Suprapubic skin (tissue), 4 donors: ENCODE measurements around the gene PPFIA4.

Experiments used
- CTCF ChIP-seq, 2 donors: fragments of 200-600 bp in 1 of 2; fragments of 450-650 bp in 1 of 2; sonication (generic) in 1 of 2; IDR thresholded peaks; one replicate each; pipeline ENCODE4 v1.5.1; 2016 to 2019; ENCODE audit warnings: antibody characterized with exemption in 2 of 2, mild to moderate bottlenecking in 1 of 2, moderate library complexity in 1 of 2
- EP300 ChIP-seq: sonication (generic); formaldehyde crosslinking; IDR thresholded peaks from one replicate; pipeline ENCODE4 v1.6.1; 2017; ENCODE audit warnings: antibody characterized with exemption
- POLR2A ChIP-seq, 2 donors: fragments of 450-650 bp; IDR thresholded peaks; one replicate each; pipeline ENCODE4 v1.6.1; 2017; ENCODE audit warnings: antibody characterized with exemption in 2 of 2, mild to moderate bottlenecking in 2 of 2, moderate library complexity in 2 of 2
- POLR2AphosphoS5 ChIP-seq, 3 donors: sonication (generic); formaldehyde crosslinking; IDR thresholded peaks; one replicate each; pipeline ENCODE4 v1.6.1; 2017; ENCODE audit warnings: antibody characterized with exemption in 3 of 3

GRCh38 chr1:203114202-203114601 lies 87.9 kb downstream of the PPFIA4 start:
- TF ChIP-seq CTCF (IDR thresholded peaks at IDR 0.05) (no peak), POLR2A (IDR thresholded peaks at IDR 0.05) (no peak), POLR2AphosphoS5 (IDR thresholded peaks at IDR 0.05) (no peak), EP300 (no peak)
